Measurements from ENCODE around the gene NDOR1.

Gene NDOR1

DNA sequence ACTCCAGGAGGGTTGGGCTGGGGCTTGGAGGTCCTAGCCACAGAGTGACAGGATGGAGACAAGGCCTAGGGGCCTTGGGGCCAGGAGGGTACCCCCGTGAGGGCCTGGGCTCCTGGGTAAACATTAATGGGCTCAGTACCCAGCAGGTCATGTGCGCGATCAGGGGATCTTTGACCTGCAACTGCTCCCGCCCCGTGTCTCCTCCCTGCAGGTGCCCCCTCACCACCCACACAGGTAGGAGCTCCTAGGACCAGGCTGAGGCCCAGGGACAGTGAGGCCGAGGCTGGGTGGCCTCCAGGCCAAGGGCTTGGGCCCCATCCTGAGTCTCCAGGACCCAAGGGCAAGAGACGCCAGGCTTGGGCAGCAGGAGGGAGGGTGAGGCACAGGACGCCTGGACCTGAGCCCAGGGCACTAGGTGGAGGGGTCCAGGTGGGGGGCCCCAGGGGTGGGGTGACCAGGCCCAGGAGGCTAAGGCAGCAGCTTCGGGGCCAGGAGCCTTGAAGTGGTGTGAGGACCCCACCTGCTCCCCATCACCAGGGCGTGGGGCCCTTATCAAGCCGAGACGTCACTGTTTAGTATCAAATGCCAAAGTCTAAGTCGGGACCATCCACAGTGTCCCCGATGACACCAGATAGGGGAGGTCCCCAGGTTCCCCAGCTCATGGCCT is 25.3 kb downstream of the NDOR1 start, which contains the start of gene SLC34A3:
SLC34A3 (plus strand) TSS at position 197 of the 667 bp plus-strand sequence. CDS start 802 bp downstream, outside the sequence.
- H3K9me3 Mint-ChIP-seq: no peaks in the 10 kb centered on the region
- H3K27ac Mint-ChIP-seq: peak within 1 kb of the TSS in 2 of 3 experiments; percentile 72 to 73
- H3K36me3 Mint-ChIP-seq (ENCODE audit: low read depth): no peaks in the 10 kb centered on the region
- H3K4me1 Mint-ChIP-seq: peaks cover 9% of the 10 kb centered on the region
- H3K4me3 Mint-ChIP-seq: no peak within 1 kb of the TSS
- H3K27me3 Mint-ChIP-seq (ENCODE audit: low read depth): peaks cover 9% of the 10 kb centered on the region
- TF ChIP-seq, protein P1, sequence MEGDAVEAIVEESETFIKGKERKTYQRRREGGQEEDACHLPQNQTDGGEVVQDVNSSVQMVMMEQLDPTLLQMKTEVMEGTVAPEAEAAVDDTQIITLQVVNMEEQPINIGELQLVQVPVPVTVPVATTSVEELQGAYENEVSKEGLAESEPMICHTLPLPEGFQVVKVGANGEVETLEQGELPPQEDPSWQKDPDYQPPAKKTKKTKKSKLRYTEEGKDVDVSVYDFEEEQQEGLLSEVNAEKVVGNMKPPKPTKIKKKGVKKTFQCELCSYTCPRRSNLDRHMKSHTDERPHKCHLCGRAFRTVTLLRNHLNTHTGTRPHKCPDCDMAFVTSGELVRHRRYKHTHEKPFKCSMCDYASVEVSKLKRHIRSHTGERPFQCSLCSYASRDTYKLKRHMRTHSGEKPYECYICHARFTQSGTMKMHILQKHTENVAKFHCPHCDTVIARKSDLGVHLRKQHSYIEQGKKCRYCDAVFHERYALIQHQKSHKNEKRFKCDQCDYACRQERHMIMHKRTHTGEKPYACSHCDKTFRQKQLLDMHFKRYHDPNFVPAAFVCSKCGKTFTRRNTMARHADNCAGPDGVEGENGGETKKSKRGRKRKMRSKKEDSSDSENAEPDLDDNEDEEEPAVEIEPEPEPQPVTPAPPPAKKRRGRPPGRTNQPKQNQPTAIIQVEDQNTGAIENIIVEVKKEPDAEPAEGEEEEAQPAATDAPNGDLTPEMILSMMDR (IDR thresholded peaks at IDR 0.05; ENCODE audit: unreplicated experiment in 3 of 3): no peak

DNA sequence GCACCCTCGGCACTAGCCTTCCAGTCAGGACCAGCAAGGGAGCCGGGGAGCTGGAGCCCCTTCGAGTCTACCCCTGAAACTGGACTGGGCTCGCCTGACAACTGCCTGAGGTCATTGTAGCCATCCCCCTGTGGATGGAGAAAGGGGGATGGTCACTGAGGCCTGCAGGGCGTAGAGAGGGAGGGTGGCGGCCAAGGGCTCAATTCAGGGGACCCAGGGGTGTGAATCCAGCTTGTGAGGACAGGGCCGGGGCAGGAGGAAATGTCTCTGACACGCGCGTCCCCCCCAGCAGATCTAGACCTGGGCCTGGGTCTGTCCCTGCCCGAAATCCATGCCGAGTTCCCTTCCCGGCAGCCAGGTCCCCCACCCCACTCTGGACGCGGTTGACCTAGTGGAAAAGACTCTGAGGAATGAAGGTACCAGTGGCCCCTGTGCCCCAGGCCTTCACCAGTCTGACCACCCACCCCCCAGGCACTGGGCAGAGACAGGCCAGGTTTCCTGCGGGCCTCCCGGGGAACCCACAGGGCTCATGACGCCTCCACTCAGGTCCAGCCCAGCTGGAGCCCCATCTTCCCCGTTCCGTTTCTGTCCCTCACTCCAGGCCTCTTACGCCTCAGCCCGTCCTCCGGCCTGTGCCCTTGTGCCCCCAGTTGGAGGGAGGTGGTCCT is 26.0 kb downstream of the NDOR1 start:
- Mint-ChIP-seq H3K27me3 (ENCODE audit: low read depth) (peaks cover 9% of the 10 kb centered on the region), H3K4me1 (peaks cover 9% of the 10 kb centered on the region), H3K27ac (no peak overlapping the region), H3K4me3 (no peak overlapping the region), H3K9me3 (no peaks in the 10 kb centered on the region), H3K36me3 (ENCODE audit: low read depth) (no peaks in the 10 kb centered on the region)
- TF ChIP-seq, protein P1 (IDR thresholded peaks at IDR 0.05; ENCODE audit: unreplicated experiment in 3 of 3): no peak

DNA sequence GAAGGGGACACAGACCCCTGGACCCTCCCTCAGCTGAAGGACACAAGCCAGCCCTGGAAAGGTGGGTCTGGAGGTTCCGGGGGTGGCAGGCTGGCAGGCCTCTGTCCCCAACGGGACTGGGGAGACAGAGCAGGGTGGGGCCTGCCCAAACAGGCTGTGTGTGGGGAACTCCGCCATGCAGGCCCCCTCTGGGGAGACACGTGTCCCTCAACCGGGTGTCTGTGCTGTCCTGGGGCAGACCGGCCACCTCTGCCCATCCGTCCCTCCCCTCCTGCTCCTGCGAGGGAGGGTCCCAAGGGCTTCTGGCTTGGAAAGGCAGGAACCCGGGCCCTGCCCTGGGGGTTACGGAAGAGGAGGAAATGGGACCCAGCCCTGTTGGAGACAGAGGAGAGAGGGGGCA is 26.6 kb downstream of the NDOR1 start:
- TF ChIP-seq, protein P1 (IDR thresholded peaks at IDR 0.05; ENCODE audit: unreplicated experiment in 3 of 3): no peak
- Mint-ChIP-seq H3K36me3 (ENCODE audit: low read depth) (no peaks in the 10 kb centered on the region), H3K27me3 (ENCODE audit: low read depth) (peaks cover 9% of the 10 kb centered on the region), H3K9me3 (no peaks in the 10 kb centered on the region), H3K4me3 (no peak overlapping the region), H3K27ac (no peak overlapping the region), H3K4me1 (peaks cover 9% of the 10 kb centered on the region)

DNA sequence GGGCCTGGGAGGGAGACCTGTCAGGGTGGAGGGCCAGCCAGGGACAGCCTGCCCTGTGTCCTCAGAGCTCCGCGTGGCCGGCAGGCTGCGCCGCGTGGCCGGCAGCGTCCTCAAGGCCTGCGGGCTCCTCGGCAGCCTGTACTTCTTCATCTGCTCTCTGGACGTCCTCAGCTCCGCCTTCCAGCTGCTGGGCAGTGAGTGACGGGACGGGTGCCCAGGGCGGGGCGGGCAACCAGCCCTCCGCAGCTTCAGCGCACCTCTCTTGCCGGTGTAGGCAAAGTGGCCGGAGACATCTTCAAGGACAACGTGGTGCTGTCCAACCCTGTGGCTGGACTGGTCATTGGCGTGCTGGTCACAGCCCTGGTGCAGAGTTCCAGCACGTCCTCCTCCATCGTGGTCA is 27.0 kb downstream of the NDOR1 start:
- TF ChIP-seq, protein P1 (IDR thresholded peaks at IDR 0.05; ENCODE audit: unreplicated experiment in 3 of 3): no peak
- Mint-ChIP-seq H3K27ac (no peak overlapping the region), H3K4me3 (no peak overlapping the region), H3K9me3 (no peaks in the 10 kb centered on the region), H3K4me1 (peaks cover 10% of the 10 kb centered on the region), H3K27me3 (ENCODE audit: low read depth) (peaks cover 8% of the 10 kb centered on the region), H3K36me3 (ENCODE audit: low read depth) (no peaks in the 10 kb centered on the region)

DNA sequence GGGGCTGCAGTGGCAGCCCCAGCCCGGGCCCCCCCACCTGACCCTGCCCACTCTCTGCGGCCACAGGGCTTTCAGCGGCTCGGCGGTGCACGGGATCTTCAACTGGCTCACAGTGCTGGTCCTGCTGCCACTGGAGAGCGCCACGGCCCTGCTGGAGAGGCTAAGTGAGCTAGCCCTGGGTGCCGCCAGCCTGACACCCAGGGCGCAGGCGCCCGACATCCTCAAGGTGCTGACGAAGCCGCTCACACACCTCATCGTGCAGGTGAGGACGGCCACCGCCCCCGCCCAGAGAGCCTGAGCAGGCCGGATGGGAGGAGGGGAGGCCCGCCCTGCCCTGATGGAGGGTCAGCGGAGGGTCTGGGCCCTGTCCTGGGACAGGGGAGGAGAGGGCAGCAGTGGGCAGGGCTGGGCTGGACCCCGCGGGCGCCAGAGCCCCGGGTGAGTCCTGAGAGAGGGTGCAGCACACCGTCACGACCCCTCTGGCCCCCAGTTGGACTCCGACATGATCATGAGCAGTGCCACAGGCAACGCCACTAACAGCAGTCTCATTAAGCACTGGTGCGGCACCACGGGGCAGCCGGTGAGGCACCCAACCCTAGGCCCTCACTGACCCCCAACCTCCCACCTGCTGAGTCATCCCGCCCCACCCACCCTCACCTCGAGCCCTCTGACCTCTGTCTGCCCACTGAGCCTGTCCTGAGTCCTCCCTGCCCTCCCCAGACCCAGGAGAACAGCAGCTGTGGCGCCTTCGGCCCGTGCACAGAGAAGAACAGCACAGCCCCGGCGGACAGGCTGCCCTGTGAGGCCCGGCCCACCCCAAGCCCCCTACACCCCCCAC is 27.9 kb downstream of the NDOR1 start:
- no peaks in the 10 kb centered on the region for H3K9me3 Mint-ChIP-seq
- no peaks in the 10 kb centered on the region for H3K36me3 Mint-ChIP-seq (ENCODE audit: low read depth)
- H3K4me1 Mint-ChIP-seq: peaks cover 13% of the 10 kb centered on the region
- no peak overlapping the region for H3K27ac Mint-ChIP-seq
- H3K4me3 Mint-ChIP-seq: no peak overlapping the region
- TF ChIP-seq, protein P1 (IDR thresholded peaks at IDR 0.05; ENCODE audit: unreplicated experiment in 3 of 3): no peak
- H3K27me3 Mint-ChIP-seq (ENCODE audit: low read depth): peaks cover 5% of the 10 kb centered on the region
